GM19467 (cell line): ENCODE measurements around the gene SUN1.
"Not testable (repeated sequence)": the region's sequence is repeated elsewhere in the genome, so short reads cannot be mapped to it uniquely, and the experiment has no call there.

Experiments
- ATAC-seq: cut with Tn5 transposase; IDR thresholded peaks from one replicate; pipeline ENCODE4 v1.9.1; 2021; ENCODE audit warnings: mild to moderate bottlenecking, moderate library complexity; ENCODE audit not compliant: unreplicated experiment

The SUN1 gene

DNA sequence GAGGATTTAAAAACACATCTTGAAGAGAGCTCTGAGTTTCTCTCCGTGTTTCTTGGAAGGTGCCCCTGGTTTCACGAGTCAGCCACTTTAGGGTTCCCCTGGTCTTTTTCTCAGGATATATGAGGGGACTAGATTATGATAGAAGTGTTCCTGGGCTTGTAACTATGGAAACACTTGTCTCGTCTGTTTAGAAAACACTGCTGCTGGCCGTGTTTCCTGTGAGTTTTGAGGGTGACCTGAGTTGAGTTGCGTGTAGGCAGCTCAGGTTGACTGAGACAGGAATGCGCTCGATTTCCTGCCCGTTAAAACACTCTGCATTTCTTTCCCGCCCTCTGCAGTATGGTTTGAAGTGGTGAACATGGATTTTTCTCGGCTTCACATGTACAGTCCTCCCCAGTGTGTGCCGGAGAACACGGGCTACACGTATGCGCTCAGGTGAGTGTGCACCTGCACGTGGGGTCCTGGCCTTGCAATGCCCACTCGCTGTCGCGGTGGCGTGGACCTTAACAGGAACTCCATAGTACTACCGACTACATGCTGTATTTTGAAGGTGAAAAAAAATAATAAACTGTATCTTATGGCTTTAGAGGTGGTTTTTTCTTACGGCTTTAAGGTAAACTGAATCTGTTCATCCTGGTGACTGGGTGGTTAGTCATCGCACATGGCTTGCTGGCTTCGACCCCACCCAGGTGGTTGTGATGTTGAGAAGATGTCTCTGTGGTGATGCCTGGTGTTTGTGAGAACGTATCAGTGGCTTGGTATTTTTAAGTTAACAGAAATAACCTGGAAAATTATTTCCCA, at the start of gene SUN1:
Gene SUN1 (plus strand): TSS at position 310 of the 801 bp plus-strand sequence. CDS start 49 bp downstream, at position 359.
- ATAC-seq: no peak

DNA sequence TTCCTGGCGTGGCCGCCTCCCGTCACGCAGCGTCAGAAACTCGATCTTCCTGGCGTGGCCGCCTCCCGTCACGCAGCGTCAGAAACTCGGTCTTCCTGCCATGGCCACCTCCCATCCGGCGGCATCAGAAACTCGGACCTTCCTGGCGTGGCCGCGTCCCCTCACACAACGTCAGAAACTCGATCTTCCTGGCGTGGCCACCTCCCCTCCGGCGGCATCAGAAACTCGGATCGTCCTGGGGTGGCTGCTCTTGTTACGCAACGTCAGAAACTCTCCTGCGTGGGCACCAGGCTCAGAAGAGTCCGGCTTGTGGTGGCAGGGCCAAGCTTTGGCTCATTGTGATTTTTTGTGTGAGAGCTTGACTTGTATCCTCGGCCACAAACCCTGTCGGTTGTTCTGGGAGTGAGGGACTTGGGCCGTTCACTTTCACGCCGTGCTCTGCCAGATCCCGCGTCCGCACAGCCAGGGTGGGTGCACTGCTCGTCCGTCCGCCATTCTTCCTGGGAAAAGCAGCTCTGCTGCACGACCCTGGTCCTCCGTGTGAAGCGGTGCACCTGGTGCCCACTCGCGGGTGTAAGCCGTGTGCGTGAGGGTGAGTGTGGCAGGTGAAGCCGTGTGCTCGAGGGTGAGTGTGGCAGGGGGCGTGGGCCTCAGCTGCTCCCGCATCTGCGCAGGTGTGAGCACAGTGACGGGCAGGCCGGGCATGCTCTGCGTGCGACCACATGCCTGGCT, 49.4 kb upstream of the SUN1 start:
- ATAC-seq: no peak

DNA sequence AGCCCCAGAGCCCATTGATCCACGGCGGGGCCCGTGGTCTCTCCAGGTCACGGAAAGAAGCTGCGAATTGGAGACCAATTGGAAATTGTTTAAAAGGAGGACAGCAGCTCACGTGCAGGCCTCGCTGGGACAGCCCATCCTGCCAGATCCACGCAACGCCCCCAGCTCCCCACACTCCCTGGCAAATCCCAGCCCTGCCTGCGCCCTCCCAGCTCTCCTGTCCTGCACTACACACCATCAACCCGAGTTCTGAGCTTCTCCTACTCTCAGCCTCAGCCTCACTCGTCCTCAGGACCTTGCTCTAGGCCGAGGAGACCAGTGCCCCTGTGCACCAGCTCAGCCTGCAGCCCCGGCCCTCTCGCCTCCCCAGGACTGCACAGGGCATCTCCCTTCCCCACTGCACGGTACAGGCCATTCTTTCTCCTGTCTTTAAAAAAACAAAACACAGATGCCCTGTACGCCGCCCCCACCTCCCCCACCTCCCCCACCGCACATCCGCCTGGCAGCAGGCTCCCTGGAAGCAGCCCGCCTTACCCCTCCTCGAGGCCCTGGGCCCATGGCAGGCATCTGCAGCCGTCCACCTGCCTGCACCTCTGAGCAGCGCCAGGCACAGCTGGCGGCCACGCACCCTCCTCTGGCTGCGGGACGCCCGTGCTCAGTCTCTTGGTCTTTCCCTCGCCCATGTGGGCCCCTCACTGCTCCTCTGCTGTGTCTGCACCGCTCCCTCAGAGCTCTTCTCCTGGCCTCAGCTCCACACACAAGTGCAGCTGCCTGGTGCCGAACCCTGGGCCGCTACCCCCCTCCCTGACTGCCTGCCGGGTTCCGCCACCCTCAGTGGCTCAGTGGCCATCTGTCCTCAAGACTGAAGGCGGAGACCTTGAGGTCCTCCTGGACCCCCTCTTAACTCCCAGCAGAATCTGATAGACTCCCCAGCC, 48.5 kb upstream of the SUN1 start:
- ATAC-seq: no peak

GRCh38 chr7:784971-785370, 47.3 kb upstream of the SUN1 start:
- no peak for ATAC-seq

DNA sequence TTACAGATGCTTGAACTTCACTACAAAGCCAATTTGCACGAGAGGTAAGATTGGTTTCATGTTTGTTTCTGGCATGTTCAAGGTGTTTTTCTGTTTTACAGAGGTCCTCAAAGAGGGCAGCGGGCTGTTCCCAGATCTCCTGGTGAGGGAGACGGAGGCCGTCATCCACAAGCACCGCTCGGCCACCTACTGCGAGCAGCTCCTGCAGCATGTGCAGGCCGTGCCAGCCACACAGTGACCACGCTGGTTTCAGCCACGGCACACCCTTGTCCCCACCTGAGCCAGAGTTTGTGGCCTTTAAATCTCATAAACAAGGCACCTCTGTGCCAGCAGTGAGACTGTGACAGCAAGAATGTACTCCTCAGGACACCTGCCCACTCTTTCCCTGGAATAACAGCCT, 46.9 kb upstream of the SUN1 start:
- no peak for ATAC-seq

DNA sequence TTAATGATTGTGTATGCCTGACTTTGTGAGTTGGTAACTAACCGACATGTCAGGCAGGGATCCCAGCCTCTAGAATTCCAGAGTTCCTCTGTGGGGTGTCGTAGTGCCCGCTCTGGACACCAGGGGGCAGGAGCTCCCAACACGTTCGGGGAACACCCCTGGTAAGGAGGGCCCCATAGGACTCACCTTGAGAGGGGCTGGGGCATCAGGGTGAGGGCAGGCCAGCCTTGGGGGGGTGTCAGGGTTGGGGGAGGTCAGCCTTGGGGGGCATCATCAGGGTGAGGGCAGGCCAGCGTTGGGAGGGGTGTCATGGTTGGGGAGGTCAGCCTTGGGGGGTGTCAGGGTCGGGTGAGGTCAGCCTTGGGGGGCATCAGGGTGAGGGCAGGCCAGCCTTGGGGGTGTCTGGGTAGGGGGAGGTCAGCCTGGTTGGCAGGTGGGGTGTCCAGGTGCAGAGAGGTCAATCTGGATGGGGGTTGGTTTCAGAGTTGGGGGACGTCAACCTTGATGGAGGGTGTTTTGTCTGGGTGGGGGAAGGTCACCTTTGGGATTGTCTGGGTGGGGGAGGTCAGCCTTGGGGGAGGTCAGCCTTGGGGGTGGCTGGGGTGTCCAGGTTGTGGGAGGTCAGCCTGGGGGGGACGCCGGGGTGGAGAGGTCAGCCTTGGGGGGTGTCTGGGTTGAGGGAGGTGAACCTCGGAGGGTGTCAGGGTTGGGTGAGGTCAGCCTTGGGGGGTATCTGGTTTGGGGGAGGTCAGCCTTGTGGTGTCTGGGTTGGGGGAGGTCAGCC, 45.6 kb upstream of the SUN1 start:
- ATAC-seq: no peak

DNA sequence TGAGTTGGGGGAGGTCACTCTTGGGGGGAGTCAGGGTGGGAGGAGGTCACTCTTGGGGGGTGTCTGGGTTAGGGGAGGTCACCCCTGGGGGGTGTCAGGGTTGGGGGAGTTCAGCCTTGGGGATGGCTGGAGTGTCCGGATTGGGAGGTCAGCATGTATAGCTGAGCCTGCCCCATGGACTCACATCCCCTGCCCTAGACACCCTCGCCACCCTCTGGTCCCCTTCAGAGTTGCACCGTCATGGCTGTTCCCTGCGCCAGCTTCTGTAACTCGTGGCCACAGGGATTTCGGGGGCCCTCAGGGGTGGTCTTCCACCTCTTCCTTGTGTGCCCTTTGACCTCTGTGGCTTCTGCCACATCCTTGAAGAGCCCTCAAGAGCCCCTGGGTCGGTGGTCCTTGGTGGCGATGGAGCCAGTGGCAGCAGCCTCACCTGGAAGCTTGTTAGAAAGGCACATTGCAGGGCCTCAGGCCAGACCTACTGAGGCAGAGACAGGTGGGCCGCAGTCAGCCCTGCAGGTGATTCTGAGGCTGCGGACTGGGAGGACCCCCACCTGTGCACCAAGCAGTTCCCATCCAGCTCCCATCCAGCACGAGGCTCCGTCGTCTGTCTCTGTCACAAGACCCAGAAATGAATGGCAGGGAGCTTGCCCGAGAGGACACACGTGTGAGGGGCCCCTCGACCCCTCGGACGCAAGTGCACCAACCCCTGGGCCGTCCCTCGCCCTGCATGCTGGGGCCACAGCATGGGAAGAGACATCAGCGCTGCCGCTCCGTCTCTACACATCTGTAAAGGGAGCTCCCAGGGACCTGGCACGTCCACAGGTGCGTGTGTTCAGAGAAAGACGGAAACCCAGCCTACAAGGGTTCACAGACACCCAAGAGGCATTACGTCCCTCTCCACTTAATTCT, 44.7 kb upstream of the SUN1 start:
- ATAC-seq: no peak

- ATAC-seq: no peak
Observed at GRCh38 chr7:791519-791918, 40.8 kb upstream of the SUN1 start.

DNA sequence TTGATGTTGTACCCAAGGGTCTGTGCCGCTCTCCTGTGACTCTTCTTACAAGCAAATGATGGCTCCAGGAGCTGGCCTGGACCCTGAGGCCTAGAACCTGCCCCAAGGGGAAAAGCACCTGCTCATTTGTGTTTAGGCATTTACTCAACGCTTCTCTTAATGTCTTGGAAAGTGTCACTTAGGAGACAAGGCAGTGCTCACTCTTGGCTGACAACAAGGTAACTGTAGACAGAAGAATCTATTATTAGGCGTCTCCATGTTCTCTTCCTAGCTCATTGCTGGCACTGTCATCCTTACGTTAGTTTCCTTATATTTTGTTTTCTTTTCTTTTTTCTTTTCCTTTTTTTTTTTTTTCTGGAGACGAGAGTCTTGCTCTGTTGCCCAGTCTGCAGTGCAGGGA, 38.1 kb upstream of the SUN1 start:
- ATAC-seq: no peak

GRCh38 chr7:794671-795329, 37.5 kb upstream of the SUN1 start:
- no peak for ATAC-seq

DNA sequence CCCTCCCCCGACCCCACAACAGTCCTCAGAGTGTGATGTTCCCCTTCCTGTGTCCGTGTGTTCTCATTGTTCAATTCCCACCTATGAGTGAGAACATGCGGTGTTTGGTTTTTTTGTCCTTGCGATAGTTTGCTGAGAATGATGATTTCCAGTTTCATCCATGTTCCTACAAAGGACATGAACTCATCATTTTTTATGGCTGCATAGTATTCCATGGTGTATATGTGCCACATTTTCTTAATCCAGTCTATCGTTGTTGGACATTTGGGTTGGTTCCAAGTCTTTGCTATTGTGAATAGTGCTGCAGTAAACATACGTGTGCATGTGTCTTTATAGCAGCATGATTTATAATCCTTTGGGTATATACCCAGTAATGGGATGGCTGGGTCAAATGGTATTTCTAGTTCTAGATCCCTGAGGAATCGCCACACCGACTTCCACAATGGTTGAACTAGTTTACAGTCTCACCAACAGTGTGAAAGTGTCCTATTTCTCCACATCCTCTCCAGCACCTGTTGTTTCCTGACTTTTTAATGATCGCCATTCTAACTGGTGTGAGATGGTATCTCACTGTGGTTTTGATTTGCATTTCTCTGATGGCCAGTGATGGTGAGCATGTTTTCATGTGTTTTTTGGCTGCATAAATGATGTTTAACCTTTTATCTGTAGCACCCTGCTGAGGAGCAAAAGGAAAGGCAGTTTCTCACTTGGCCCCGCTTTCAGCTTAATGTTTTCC, 35.7 kb upstream of the SUN1 start:
- not testable (repeated sequence) for ATAC-seq

GRCh38 chr7:798921-799470, 33.3 kb upstream of the SUN1 start:
- ATAC-seq: no peak

- no peak for ATAC-seq
Observed at GRCh38 chr7:800692-801091, 31.6 kb upstream of the SUN1 start.

DNA sequence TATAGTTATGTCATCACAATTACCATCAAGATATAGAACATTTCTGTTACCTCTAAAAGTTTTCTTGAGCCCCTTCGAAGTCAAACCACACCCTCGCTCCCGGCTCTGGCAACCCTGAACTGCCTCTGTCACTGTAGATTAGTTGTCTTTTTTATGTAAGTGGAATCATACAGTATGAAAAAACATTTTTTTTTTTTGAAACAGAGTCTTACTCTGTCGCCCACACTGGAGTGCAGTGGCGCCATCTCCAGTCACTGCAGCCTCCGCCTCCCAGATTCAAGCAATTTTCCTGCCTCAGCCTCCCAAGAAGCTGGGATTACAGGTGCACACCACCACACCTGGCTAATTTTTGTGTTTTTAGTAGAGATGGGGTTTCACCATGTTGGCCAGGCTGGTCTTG, 30.9 kb upstream of the SUN1 start:
- not testable (repeated sequence) for ATAC-seq

DNA sequence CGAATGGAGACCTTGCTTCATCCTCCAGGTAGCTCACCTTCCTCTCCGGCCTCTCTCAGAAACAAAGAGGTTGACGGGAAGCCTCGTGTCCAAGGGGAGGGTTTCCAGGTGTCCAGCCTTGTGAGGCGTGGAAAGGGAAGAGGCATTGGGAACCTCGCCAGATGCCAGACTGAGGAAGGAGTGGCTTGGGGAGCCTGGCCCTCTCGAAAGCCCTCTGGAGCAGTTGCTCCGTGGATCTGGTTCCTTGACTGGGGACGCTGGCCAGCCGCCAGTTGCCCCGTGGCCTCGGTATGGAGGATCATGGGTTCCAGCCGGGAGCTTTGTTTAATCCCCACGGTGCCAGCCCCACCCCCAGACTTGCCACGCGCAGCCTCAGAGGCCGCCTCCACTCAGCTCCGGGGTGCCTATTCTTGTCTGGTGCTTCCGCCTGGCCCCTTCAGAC, 30.3 kb upstream of the SUN1 start:
- no peak for ATAC-seq

- ATAC-seq: no peak
Observed at GRCh38 chr7:802500-803242, 29.6 kb upstream of the SUN1 start.

DNA sequence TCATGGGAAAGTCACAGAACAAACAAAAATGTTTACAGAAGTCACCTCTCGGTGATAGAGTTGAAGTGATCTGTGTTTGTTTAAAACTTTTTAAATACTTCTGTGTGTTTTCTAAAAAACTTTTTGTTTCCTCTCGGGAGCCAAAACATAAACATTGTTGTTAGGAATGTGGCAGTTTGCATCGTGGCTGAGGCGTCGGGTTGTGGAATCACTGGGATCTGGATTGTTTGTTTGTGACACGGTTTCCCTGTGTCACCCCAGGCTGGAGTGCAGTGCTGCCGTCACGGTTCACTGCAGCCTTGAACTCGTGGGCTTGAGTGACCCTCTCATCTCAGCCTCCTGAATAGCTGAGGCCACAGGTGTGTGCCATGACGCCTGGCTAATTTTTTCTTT, 29.0 kb upstream of the SUN1 start:
- no peak for ATAC-seq
